ENCODE measurements around the gene NTPCR. TPM values are rescaled to one million over a fixed set of nuclear protein-coding genes. Genes with fewer than 3 reads are reported as not detected.

Gene NTPCR
- polyA plus RNA-seq, 1 donor (not counting 4 experiments of a cell fraction or from before 2014, with no cell fraction given): 40.0 TPM

DNA sequence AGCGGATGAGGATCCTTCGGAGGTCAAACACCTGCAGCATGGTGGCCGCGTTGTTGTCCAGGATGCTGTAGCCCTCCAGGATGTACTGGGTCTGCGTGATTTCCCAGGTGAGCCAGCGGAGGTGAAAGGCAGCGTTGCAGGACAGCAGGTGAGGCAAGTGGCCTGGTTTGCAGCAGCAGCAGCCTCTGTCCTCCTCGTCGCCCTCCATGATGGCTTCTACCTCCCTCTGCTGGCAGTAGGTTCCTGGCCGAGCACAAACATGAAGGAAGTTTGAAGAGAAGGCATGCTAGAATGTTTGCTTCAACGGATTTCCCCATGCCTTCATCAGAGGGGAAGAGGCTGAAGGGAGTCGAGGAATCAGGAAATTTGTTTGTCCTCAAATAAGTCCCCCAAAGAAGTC is 74.7 kb downstream of the NTPCR start:
- peak; percentile 60 for FAIRE-seq
- Histone ChIP-seq H3K36me3 (ENCODE audit: control insufficient read depth in 2 of 2, extremely low read depth in 1 of 2, insufficient read depth in 2 of 2, low read length in 2 of 2) (no peaks in the 10 kb centered on the region), H3K27me3 (ENCODE audit: control insufficient read depth, extremely low read depth, insufficient read depth, low read length) (no peaks in the 10 kb centered on the region), H3K27ac (ENCODE audit: control insufficient read depth, insufficient read depth, low read length) (peak overlapping the region; percentile 1), H3K9me3 (ENCODE audit: control insufficient read depth, low read depth, low read length) (no peaks in the 10 kb centered on the region), H3K4me1 (ENCODE audit: control insufficient read depth, extremely low read depth, insufficient read depth, low read length) (peaks cover 15% of the 10 kb centered on the region), H3K79me2 (ENCODE audit: control insufficient read depth, insufficient read depth, low read length) (no peaks in the 10 kb centered on the region), H3K4me2 (ENCODE audit: control insufficient read depth, extremely low read depth, insufficient read depth, low read depth, low read length) (peak overlapping the region; percentile 65), H4K20me1 (ENCODE audit: control insufficient read depth, extremely low read depth, insufficient read depth, low read length) (no peaks in the 10 kb centered on the region), H3K9me1 (ENCODE audit: control insufficient read depth, extremely low read depth, insufficient read depth, low read length) (no peaks in the 10 kb centered on the region), H3K9ac (ENCODE audit: control insufficient read depth, extremely low read depth, insufficient read depth, low read length) (no peak overlapping the region), H3K4me3 (ENCODE audit: control insufficient read depth in 2 of 3, extremely low read depth in 1 of 3, insufficient read depth in 2 of 3, low read depth in 1 of 3, low read length in 3 of 3) (no peak overlapping the region), H2AFZ (ENCODE audit: control insufficient read depth, low read length) (no peak overlapping the region)
- DNase-seq (ENCODE audit: low read depth, low spot score): no peak
- dilution Hi-C loops (cut with MboI; ENCODE audit: extremely low pct_ligation_motif_present, low sequenced_read_pairs): no loop called here
- TF ChIP-seq EZH2 (IDR thresholded peaks at IDR 0.05; ENCODE audit: low read length) (no peak), CTCF (optimal IDR thresholded peaks at IDR 0.05 in 1 of 3, IDR thresholded peaks at IDR 0.05 in 1 of 3, conservative IDR thresholded peaks at IDR 0.05 in 1 of 3; ENCODE audit: extremely low read depth in 1 of 3, insufficient read depth in 2 of 3, low read length in 3 of 3) (peak; percentile 37 to 57 (median 47))

DNA sequence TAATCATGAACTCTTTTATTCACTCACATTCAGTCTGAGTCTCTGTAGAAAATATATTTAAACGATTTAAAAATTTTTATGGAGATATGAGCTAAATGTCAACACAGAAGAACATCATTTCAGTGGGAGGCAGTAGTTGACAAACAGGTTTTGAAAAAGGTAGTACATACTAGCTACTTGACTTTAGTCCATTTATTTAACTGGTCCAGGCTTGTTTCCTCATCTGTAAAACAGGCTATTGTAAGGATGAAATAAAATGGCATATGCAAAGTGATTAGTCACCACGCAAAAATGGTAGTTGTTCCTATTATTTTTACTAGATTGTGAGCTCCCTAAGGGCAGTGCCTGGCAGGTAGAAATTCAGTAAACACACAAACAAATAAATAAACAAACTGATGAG is 75.2 kb downstream of the NTPCR start:
- no peaks in the 10 kb centered on the region for H3K9me1 ChIP-seq (ENCODE audit: control insufficient read depth, extremely low read depth, insufficient read depth, low read length)
- dilution Hi-C loops (cut with MboI; ENCODE audit: extremely low pct_ligation_motif_present, low sequenced_read_pairs): no loop called here
- H3K4me1 ChIP-seq (ENCODE audit: control insufficient read depth, extremely low read depth, insufficient read depth, low read length): peaks cover 15% of the 10 kb centered on the region
- H3K27me3 ChIP-seq (ENCODE audit: control insufficient read depth, extremely low read depth, insufficient read depth, low read length): no peaks in the 10 kb centered on the region
- no peaks in the 10 kb centered on the region for H4K20me1 ChIP-seq (ENCODE audit: control insufficient read depth, extremely low read depth, insufficient read depth, low read length)
- H3K9me3 ChIP-seq (ENCODE audit: control insufficient read depth, low read depth, low read length): no peaks in the 10 kb centered on the region
- no peaks in the 10 kb centered on the region for H3K36me3 ChIP-seq (ENCODE audit: control insufficient read depth in 2 of 2, extremely low read depth in 1 of 2, insufficient read depth in 2 of 2, low read length in 2 of 2)
- H3K27ac ChIP-seq (ENCODE audit: control insufficient read depth, insufficient read depth, low read length): no peak overlapping the region
- peak overlapping the region; percentile 65 for H3K4me2 ChIP-seq (ENCODE audit: control insufficient read depth, extremely low read depth, insufficient read depth, low read depth, low read length)
- no peak overlapping the region for H3K4me3 ChIP-seq (ENCODE audit: control insufficient read depth in 2 of 3, extremely low read depth in 1 of 3, insufficient read depth in 2 of 3, low read depth in 1 of 3, low read length in 3 of 3)
- H3K9ac ChIP-seq (ENCODE audit: control insufficient read depth, extremely low read depth, insufficient read depth, low read length): no peak overlapping the region
- H2AFZ ChIP-seq (ENCODE audit: control insufficient read depth, low read length): no peak overlapping the region
- no peaks in the 10 kb centered on the region for H3K79me2 ChIP-seq (ENCODE audit: control insufficient read depth, insufficient read depth, low read length)
- DNase-seq (ENCODE audit: low read depth, low spot score) (peak; percentile 30), FAIRE-seq (peak; percentile 91)
- no peak for TF ChIP-seq EZH2 (IDR thresholded peaks at IDR 0.05; ENCODE audit: low read length)
- no peak for TF ChIP-seq CTCF (optimal IDR thresholded peaks at IDR 0.05 in 1 of 3, IDR thresholded peaks at IDR 0.05 in 1 of 3, conservative IDR thresholded peaks at IDR 0.05 in 1 of 3; ENCODE audit: extremely low read depth in 1 of 3, insufficient read depth in 2 of 3, low read length in 3 of 3)
